ENCODE results near the gene CDH4.

The CDH4 gene

DNA sequence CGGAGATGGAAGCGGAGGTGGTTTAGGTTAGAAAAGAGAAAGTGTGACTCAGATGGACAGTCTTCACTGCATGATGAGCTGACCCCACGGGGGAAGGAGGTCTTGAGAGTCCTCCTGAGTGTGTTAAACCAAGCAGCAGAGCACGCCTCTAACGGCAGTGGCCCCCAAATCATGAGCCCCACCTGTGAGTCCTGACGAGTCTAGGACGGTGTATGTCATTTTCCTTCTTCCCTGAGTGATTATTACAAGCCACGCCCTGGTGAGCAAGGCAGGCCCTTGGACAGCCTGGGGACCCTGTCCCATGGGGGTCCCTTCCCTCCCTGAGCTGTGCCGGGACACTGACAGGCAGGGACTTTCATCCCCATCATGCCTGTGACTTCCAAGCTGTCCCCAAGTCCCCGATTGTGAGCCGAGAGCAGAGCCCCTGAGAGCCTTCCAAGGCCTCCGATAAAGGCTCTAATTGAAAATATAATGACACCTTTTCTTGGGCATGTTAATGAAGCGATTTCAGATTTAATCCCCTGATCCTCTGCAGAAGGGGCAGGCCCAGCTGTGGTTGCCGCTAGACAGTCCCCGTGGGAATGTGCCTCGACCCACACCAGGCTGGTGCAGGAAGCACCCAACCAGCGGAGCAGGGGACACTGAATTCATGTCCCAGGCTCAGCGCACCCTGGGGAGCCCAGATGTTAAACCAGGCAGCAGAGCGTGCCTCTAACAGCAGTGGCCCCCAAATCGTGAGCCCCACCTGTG, 493.5 kb downstream of the CDH4 start:
- Histone ChIP-seq H3K36me3 (ENCODE audit: control insufficient read depth in 2 of 2, insufficient read depth in 1 of 2, low read length in 2 of 2) (no peaks in the 10 kb centered on the region), H3K9me3 (ENCODE audit: control insufficient read depth, insufficient read depth, low read depth, low read length) (no peaks in the 10 kb centered on the region; the same call in 1 of the 2 replicates), H3K4me1 (ENCODE audit: control insufficient read depth, insufficient read depth, low read length) (no peaks in the 10 kb centered on the region), H3K4me3 (ENCODE audit: low read depth, low read length) (no peak overlapping the region), H3K27ac (ENCODE audit: extremely low read depth, low read depth, low read length) (no peak overlapping the region)
- TF ChIP-seq BCL11B (tag by site-specific recombination; IDR thresholded peaks at IDR 0.05; ENCODE audit: low read depth): no peak
- TF ChIP-seq ZNF837 (tag by site-specific recombination; IDR thresholded peaks at IDR 0.05): no peak
- TF ChIP-seq ZNF266 (tag by site-specific recombination; IDR thresholded peaks at IDR 0.05; ENCODE audit: low read depth): no peak
- TF ChIP-seq ZNF664 (tag by site-specific recombination; IDR thresholded peaks at IDR 0.05): no peak
- no peak for TF ChIP-seq ZNF426 (tag by site-specific recombination; IDR thresholded peaks at IDR 0.05)
- TF ChIP-seq, protein P1, sequence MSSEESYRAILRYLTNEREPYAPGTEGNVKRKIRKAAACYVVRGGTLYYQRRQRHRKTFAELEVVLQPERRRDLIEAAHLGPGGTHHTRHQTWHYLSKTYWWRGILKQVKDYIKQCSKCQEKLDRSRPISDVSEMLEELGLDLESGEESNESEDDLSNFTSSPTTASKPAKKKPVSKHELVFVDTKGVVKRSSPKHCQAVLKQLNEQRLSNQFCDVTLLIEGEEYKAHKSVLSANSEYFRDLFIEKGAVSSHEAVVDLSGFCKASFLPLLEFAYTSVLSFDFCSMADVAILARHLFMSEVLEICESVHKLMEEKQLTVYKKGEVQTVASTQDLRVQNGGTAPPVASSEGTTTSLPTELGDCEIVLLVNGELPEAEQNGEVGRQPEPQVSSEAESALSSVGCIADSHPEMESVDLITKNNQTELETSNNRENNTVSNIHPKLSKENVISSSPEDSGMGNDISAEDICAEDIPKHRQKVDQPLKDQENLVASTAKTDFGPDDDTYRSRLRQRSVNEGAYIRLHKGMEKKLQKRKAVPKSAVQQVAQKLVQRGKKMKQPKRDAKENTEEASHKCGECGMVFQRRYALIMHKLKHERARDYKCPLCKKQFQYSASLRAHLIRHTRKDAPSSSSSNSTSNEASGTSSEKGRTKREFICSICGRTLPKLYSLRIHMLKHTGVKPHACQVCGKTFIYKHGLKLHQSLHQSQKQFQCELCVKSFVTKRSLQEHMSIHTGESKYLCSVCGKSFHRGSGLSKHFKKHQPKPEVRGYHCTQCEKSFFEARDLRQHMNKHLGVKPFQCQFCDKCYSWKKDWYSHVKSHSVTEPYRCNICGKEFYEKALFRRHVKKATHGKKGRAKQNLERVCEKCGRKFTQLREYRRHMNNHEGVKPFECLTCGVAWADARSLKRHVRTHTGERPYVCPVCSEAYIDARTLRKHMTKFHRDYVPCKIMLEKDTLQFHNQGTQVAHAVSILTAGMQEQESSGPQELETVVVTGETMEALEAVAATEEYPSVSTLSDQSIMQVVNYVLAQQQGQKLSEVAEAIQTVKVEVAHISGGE (tag by site-specific recombination; conservative IDR thresholded peaks at IDR 0.05; ENCODE audit: low read depth): no peak
- TF ChIP-seq, protein P2, sequence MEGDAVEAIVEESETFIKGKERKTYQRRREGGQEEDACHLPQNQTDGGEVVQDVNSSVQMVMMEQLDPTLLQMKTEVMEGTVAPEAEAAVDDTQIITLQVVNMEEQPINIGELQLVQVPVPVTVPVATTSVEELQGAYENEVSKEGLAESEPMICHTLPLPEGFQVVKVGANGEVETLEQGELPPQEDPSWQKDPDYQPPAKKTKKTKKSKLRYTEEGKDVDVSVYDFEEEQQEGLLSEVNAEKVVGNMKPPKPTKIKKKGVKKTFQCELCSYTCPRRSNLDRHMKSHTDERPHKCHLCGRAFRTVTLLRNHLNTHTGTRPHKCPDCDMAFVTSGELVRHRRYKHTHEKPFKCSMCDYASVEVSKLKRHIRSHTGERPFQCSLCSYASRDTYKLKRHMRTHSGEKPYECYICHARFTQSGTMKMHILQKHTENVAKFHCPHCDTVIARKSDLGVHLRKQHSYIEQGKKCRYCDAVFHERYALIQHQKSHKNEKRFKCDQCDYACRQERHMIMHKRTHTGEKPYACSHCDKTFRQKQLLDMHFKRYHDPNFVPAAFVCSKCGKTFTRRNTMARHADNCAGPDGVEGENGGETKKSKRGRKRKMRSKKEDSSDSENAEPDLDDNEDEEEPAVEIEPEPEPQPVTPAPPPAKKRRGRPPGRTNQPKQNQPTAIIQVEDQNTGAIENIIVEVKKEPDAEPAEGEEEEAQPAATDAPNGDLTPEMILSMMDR (tag by site-specific recombination; IDR thresholded peaks at IDR 0.05): no peak
- TF ChIP-seq, protein P3, sequence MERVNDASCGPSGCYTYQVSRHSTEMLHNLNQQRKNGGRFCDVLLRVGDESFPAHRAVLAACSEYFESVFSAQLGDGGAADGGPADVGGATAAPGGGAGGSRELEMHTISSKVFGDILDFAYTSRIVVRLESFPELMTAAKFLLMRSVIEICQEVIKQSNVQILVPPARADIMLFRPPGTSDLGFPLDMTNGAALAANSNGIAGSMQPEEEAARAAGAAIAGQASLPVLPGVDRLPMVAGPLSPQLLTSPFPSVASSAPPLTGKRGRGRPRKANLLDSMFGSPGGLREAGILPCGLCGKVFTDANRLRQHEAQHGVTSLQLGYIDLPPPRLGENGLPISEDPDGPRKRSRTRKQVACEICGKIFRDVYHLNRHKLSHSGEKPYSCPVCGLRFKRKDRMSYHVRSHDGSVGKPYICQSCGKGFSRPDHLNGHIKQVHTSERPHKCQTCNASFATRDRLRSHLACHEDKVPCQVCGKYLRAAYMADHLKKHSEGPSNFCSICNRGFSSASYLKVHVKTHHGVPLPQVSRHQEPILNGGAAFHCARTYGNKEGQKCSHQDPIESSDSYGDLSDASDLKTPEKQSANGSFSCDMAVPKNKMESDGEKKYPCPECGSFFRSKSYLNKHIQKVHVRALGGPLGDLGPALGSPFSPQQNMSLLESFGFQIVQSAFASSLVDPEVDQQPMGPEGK (tag by site-specific recombination; IDR thresholded peaks at IDR 0.05): no peak
- no peak for TF ChIP-seq ZNF112 (tag by site-specific recombination; IDR thresholded peaks at IDR 0.05)
- TF ChIP-seq ZNF335 (tag by site-specific recombination; conservative IDR thresholded peaks at IDR 0.05): no peak
- no peak for TF ChIP-seq ZNF223 (tag by site-specific recombination; IDR thresholded peaks at IDR 0.05)
- TF ChIP-seq GLIS2 (tag by site-specific recombination; IDR thresholded peaks at IDR 0.05): no peak
- TF ChIP-seq, protein P4, sequence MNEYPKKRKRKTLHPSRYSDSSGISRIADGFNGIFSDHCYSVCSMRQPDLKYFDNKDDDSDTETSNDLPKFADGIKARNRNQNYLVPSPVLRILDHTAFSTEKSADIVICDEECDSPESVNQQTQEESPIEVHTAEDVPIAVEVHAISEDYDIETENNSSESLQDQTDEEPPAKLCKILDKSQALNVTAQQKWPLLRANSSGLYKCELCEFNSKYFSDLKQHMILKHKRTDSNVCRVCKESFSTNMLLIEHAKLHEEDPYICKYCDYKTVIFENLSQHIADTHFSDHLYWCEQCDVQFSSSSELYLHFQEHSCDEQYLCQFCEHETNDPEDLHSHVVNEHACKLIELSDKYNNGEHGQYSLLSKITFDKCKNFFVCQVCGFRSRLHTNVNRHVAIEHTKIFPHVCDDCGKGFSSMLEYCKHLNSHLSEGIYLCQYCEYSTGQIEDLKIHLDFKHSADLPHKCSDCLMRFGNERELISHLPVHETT (tag by site-specific recombination; IDR thresholded peaks at IDR 0.05): no peak
- TF ChIP-seq, protein P5, sequence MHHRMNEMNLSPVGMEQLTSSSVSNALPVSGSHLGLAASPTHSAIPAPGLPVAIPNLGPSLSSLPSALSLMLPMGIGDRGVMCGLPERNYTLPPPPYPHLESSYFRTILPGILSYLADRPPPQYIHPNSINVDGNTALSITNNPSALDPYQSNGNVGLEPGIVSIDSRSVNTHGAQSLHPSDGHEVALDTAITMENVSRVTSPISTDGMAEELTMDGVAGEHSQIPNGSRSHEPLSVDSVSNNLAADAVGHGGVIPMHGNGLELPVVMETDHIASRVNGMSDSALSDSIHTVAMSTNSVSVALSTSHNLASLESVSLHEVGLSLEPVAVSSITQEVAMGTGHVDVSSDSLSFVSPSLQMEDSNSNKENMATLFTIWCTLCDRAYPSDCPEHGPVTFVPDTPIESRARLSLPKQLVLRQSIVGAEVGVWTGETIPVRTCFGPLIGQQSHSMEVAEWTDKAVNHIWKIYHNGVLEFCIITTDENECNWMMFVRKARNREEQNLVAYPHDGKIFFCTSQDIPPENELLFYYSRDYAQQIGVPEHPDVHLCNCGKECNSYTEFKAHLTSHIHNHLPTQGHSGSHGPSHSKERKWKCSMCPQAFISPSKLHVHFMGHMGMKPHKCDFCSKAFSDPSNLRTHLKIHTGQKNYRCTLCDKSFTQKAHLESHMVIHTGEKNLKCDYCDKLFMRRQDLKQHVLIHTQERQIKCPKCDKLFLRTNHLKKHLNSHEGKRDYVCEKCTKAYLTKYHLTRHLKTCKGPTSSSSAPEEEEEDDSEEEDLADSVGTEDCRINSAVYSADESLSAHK (tag by site-specific recombination; IDR thresholded peaks at IDR 0.05): no peak
- no peak for TF ChIP-seq HOXC10 (CRISPR knock-in tag; IDR thresholded peaks at IDR 0.05)
- TF ChIP-seq ZFP37 (tag by site-specific recombination; IDR thresholded peaks at IDR 0.05): no peak
- no peak for TF ChIP-seq ZNF600 (tag by site-specific recombination; IDR thresholded peaks at IDR 0.05)
- TF ChIP-seq YY2 (tag by site-specific recombination; IDR thresholded peaks at IDR 0.05): no peak
- TF ChIP-seq ZNF555 (tag by site-specific recombination; conservative IDR thresholded peaks at IDR 0.05): no peak
- no peak for TF ChIP-seq ZNF274 (IDR thresholded peaks at IDR 0.05; ENCODE audit: low read length)
- TF ChIP-seq ZNF274 (tag by site-specific recombination; IDR thresholded peaks at IDR 0.05; ENCODE audit: borderline replicate concordance): no peak
- CTCF ChIA-PET: no interaction called here
- POLR2A ChIA-PET: no interaction called here
